ENCODE results near the gene CEP128. TPM values are rescaled to one million over a fixed set of nuclear protein-coding genes. Genes with fewer than 3 reads are reported as not detected.

The CEP128 gene
- total RNA-seq, 1 donor from 2014 or later: 3.3 TPM

GRCh38 chr14:80726211-80726610, 215.3 kb downstream of the CEP128 start:
- Histone ChIP-seq H3K27me3 (no peaks in the 10 kb centered on the region), H3K27ac (no peak overlapping the region), H3K36me3 (no peaks in the 10 kb centered on the region), H3K4me3 (no peak overlapping the region), H3K9me3 (no peaks in the 10 kb centered on the region), H3K4me1 (no peaks in the 10 kb centered on the region)
- TF ChIP-seq CTCF (IDR thresholded peaks at IDR 0.05): no peak
- no peak for DNase-seq (ENCODE audit: low spot score in 2 of 2)
- intact Hi-C loops (cut with DNase I): no loop called here

DNA sequence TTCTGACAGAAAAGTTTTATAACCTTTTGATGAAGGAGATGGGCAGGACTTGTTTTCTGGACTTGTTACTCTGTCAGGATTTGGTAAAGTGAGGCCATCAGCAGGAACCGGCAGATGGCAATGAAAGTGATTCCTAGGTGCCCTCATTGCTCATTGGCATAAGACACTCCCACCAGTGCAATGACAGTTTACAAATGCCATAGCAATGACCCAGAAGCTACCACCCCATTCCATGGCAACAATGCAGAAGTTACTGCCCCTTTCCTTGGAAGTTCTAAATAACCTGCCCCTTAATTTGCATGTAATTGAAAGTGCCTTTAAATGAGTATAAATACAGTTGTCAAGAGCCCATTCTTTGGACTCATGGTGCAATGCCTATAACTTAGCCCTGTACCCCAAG, 222.6 kb downstream of the CEP128 start:
- intact Hi-C loops (cut with DNase I): no loop called here
- Histone ChIP-seq H3K4me3 (no peak overlapping the region), H3K36me3 (no peaks in the 10 kb centered on the region), H3K4me1 (no peaks in the 10 kb centered on the region), H3K27me3 (no peaks in the 10 kb centered on the region), H3K27ac (no peak overlapping the region), H3K9me3 (no peaks in the 10 kb centered on the region)
- TF ChIP-seq CTCF (IDR thresholded peaks at IDR 0.05): no peak
- DNase-seq (ENCODE audit: low spot score in 2 of 2): no peak

GRCh38 chr14:80714474-80714873, 227.1 kb downstream of the CEP128 start:
- Histone ChIP-seq H3K36me3 (no peaks in the 10 kb centered on the region), H3K27ac (no peak overlapping the region), H3K27me3 (no peaks in the 10 kb centered on the region), H3K9me3 (no peaks in the 10 kb centered on the region), H3K4me1 (no peaks in the 10 kb centered on the region), H3K4me3 (no peak overlapping the region)
- no peak for TF ChIP-seq CTCF (IDR thresholded peaks at IDR 0.05)
- intact Hi-C loops (cut with DNase I): no loop called here
- no peak for DNase-seq (ENCODE audit: low spot score in 2 of 2)

- Histone ChIP-seq H3K4me3 (no peak overlapping the region), H3K36me3 (no peaks in the 10 kb centered on the region), H3K4me1 (no peaks in the 10 kb centered on the region), H3K27ac (no peak overlapping the region), H3K9me3 (no peaks in the 10 kb centered on the region), H3K27me3 (no peaks in the 10 kb centered on the region)
- intact Hi-C loops (cut with DNase I): no loop called here
- TF ChIP-seq CTCF (IDR thresholded peaks at IDR 0.05): no peak
- DNase-seq (ENCODE audit: low spot score in 2 of 2): no peak
These were observed 228.3 kb downstream of the CEP128 start for GRCh38 chr14:80713076-80713850.

DNA sequence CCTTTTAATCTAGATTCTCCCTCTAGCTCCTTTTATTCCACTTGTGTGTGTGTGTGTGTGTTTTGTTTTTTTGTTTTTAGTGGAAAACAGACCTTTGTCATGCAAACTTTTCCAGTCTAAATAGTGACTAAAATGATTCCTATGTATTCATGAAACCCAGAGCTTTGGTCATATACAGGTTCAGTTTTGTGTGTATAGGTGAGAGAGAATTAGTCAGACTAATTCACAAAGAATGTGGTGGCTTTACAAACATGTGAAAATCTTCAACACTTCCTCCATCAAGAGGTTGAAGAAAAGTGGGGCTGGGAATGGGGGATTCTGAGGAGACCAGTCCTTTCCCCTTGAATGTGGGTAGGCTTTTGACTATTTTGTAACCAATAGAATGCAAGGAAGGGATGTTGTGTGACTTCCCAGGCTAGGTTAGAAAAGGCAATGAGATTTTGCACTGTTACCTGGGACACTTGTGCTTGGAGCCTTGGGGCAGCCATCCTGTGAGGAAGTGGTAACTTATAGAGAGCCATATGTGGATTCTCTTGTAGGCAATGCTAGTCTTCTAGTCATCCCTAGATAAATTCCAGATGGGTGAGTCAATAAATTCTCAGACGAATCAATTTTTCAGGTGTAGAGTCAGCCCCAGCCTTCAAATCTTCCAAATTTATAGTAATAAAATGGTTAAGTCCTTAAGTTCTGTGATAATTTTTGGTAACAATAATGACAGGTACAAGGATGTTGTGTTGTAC, 236.1 kb downstream of the CEP128 start:
- TF ChIP-seq CTCF (IDR thresholded peaks at IDR 0.05): no peak
- Histone ChIP-seq H3K27ac (no peak overlapping the region), H3K4me1 (no peaks in the 10 kb centered on the region), H3K9me3 (no peaks in the 10 kb centered on the region), H3K36me3 (no peaks in the 10 kb centered on the region), H3K27me3 (no peaks in the 10 kb centered on the region), H3K4me3 (no peak overlapping the region)
- intact Hi-C loops (cut with DNase I): no loop called here
- no peak for DNase-seq (ENCODE audit: low spot score in 2 of 2)

All from ascending aorta (tissue), 2 donors.